Liver (tissue), 9 donors: ENCODE results near the gene SARDH. TPM values are rescaled to one million over a fixed set of nuclear protein-coding genes. Genes with fewer than 3 reads are reported as not detected.
A peak's percentile ranks its signal among the peaks of the same experiment; 100 is the strongest.

ENCODE experiments used
- DNase-seq: peaks from one replicate; pipeline ENCODE4 v3.0.0-alpha.2; 2017; ENCODE audit warnings: low spot score
- H3K27ac ChIP-seq, 2 donors: one replicate each; pipeline ENCODE4 v1.7.0; 2013; ENCODE audit warnings: inconsistent platforms in 2 of 2, low read length in 2 of 2, control low read depth in 1 of 2, low read depth in 1 of 2, mild to moderate bottlenecking in 1 of 2
- H3K27me3 ChIP-seq, 4 donors: one replicate each; pipeline versions ENCODE4 v1.6.1 to v1.7.0; 2013; ENCODE audit warnings: low read length in 3 of 4, inconsistent platforms in 1 of 4, mild to moderate bottlenecking in 1 of 4, moderate library complexity in 1 of 4; ENCODE audit not compliant: control insufficient read depth in 4 of 4, insufficient read depth in 4 of 4
- H3K36me3 ChIP-seq, 4 donors: one replicate each; pipeline versions ENCODE4 v1.6.1 to v1.7.0; 2013; ENCODE audit warnings: low read length in 3 of 4, mild to moderate bottlenecking in 3 of 4, low read depth in 1 of 4, moderate library complexity in 1 of 4; ENCODE audit not compliant: control insufficient read depth in 4 of 4, insufficient read depth in 3 of 4
- H3K4me1 ChIP-seq, 4 donors: one replicate each; pipeline versions ENCODE4 v1.6.1 to v1.7.0; 2013; ENCODE audit warnings: low read length in 3 of 4, mild to moderate bottlenecking in 3 of 4, moderate library complexity in 1 of 4; ENCODE audit not compliant: control insufficient read depth in 4 of 4, insufficient read depth in 4 of 4
- H3K4me3 ChIP-seq, 3 donors: one replicate each; pipeline versions ENCODE4 v1.6.1 to v1.7.0; 2013; ENCODE audit warnings: low read length in 3 of 3, control low read depth in 1 of 3, low read depth in 1 of 3, mild to moderate bottlenecking in 1 of 3
- H3K9ac ChIP-seq, 2 donors: one replicate each; pipeline ENCODE4 v1.7.0; 2013; ENCODE audit warnings: low read length in 2 of 2, mild to moderate bottlenecking in 2 of 2, moderate library complexity in 2 of 2, control low read depth in 1 of 2, low read depth in 1 of 2
- H3K9me3 ChIP-seq, 4 donors: one replicate each; pipeline versions ENCODE4 v1.6.1 to v1.7.0; 2013; ENCODE audit warnings: low read length in 3 of 4; ENCODE audit not compliant: control insufficient read depth in 4 of 4
- ATF3 ChIP-seq: IDR thresholded peaks from 2 replicates; pipeline ENCODE4 v1.6.1; 2016; ENCODE audit warnings: antibody characterized with exemption
- CTCF ChIP-seq: fragments of 150-350 bp; IDR thresholded peaks from 2 replicates; pipeline ENCODE4 v1.5.1; 2017; ENCODE audit warnings: improper control_type of control experiment, low read depth, low read length; ENCODE audit not compliant: missing input control
- EGR1 ChIP-seq, 2 donors: IDR thresholded peaks; 2 replicates each; pipeline ENCODE4 v1.6.1; 2016 to 2018; ENCODE audit warnings: antibody characterized with exemption in 2 of 2, low read depth in 2 of 2
- FOXA1 ChIP-seq: IDR thresholded peaks from 2 replicates; pipeline ENCODE4 v1.6.1; 2016; ENCODE audit warnings: antibody characterized with exemption
- FOXA2 ChIP-seq: IDR thresholded peaks from 2 replicates; pipeline ENCODE4 v1.6.1; 2016; ENCODE audit warnings: antibody characterized with exemption
- GABPA ChIP-seq, 2 donors: IDR thresholded peaks in 1 of 2; conservative IDR thresholded peaks in 1 of 2; 2 replicates each; pipeline ENCODE4 v1.6.1; 2016; ENCODE audit warnings: antibody characterized with exemption in 2 of 2, mild to moderate bottlenecking in 1 of 2, moderate library complexity in 1 of 2
- HNF4A ChIP-seq, 2 donors: conservative IDR thresholded peaks; 2 replicates each; pipeline ENCODE4 v1.6.1; 2016; ENCODE audit warnings: antibody characterized with exemption in 2 of 2, mild to moderate bottlenecking in 2 of 2
- HNF4G ChIP-seq: IDR thresholded peaks from 2 replicates; pipeline ENCODE4 v1.6.1; 2016; ENCODE audit warnings: antibody characterized with exemption
- MAX ChIP-seq: IDR thresholded peaks from 2 replicates; pipeline ENCODE4 v1.6.1; 2016; ENCODE audit warnings: antibody characterized with exemption
- NR2F2 ChIP-seq: IDR thresholded peaks from 2 replicates; pipeline ENCODE4 v1.6.1; 2016; ENCODE audit warnings: antibody characterized with exemption
- RAD21 ChIP-seq, 2 donors: IDR thresholded peaks; 2 replicates each; pipeline ENCODE4 v1.6.1; 2016; ENCODE audit warnings: antibody characterized with exemption in 2 of 2, mild to moderate bottlenecking in 2 of 2
- REST ChIP-seq: IDR thresholded peaks from 2 replicates; pipeline ENCODE4 v1.6.1; 2016; ENCODE audit warnings: antibody characterized with exemption, mild to moderate bottlenecking
- RXRA ChIP-seq, 2 donors: IDR thresholded peaks; 2 replicates each; pipeline ENCODE4 v1.6.1; 2017 to 2018; ENCODE audit warnings: antibody characterized with exemption in 2 of 2, mild to moderate bottlenecking in 1 of 2
- SP1 ChIP-seq: IDR thresholded peaks from 2 replicates; pipeline ENCODE4 v1.6.1; 2018; ENCODE audit warnings: antibody characterized with exemption, mild to moderate bottlenecking
- YY1 ChIP-seq: IDR thresholded peaks from 2 replicates; pipeline ENCODE4 v1.6.1; 2016; ENCODE audit warnings: antibody characterized with exemption, mild to moderate bottlenecking
- ZBTB33 ChIP-seq: IDR thresholded peaks from 2 replicates; pipeline ENCODE4 v1.6.1; 2016; ENCODE audit warnings: antibody characterized with exemption
- WGBS: extraction: QIAGEN DNeasy Blood & Tissue Kit; methylation state at CpG from one replicate; pipeline ENCODE4 v1.1.7; 2013; 5-methylcytosine and 5-hydroxymethylcytosine counted together
- polyA plus RNA-seq, 2 donors: library from polyadenylated mRNA; stranded (reverse) in 1 of 2; unstranded in 1 of 2; fragments of 200-250 nt in 1 of 2; fragments of >200 nt in 1 of 2; fragmentation: Nextera tagmentation in 1 of 2; extraction: Ambion mirVana in 1 of 2; gene quantifications; one replicate each; pipeline versions ENCODE4 v1.2.1 to v1.2.3, GENCODE V29; 2013 to 2015
- total RNA-seq, 2 donors: library from RNA; depleted of rRNA; stranded (reverse); fragments of >200 nt; gene quantifications; one replicate each; pipeline ENCODE4 v1.2.3, GENCODE V29; 2014
- donor health status: healthy.
- donor health status: healthy.
- donor health status: healthy.
- donor health status: healthy.
- donor health status: healthy.

SARDH gene
- total and polyA plus RNA-seq, 4 donors, result 53.7 to 291 (median 63.4) TPM

GRCh38 chr9:133634081-133634691 lies 104.0 kb downstream of the SARDH start:
- Histone ChIP-seq H3K9ac (no peak overlapping the region), H3K27ac (peak overlapping the region; percentile 29 to 46), H3K27me3 (no peaks in the 10 kb centered on the region), H3K4me3 (no peak overlapping the region), H3K9me3 (no peaks in the 10 kb centered on the region), H3K36me3 (no peaks in the 10 kb centered on the region), H3K4me1 (no peaks in the 10 kb centered on the region)
- WGBS, result 54% methylated on average over 24 of the region's 24 CpGs
- no peak for DNase-seq
- TF ChIP-seq FOXA2, result no peak
- no peak for TF ChIP-seq HNF4A (conservative IDR thresholded peaks at IDR 0.05)
- peak; percentile 74 for TF ChIP-seq NR2F2
- no peak for TF ChIP-seq RXRA (IDR thresholded peaks at IDR 0.05)

- TF ChIP-seq GABPA (IDR thresholded peaks at IDR 0.05 in 1 of 2, conservative IDR thresholded peaks at IDR 0.05 in 1 of 2) (no peak), NR2F2 (no peak), SP1 (no peak), RXRA (IDR thresholded peaks at IDR 0.05) (no peak), FOXA2 (no peak), HNF4G (no peak), CTCF (no peak), HNF4A (conservative IDR thresholded peaks at IDR 0.05) (no peak), YY1 (no peak), EGR1 (IDR thresholded peaks at IDR 0.05; ENCODE audit: low read depth in 2 of 2) (no peak), MAX (no peak), ZBTB33 (no peak), ATF3 (no peak), RAD21 (IDR thresholded peaks at IDR 0.05) (no peak), REST (no peak), FOXA1 (no peak)
- 69% methylated on average over 8 of the region's 8 CpGs for WGBS
Observed at GRCh38 chr9:133633681-133634080, 104.5 kb downstream of the SARDH start.

More at GRCh38 chr9:133633681-133634080, 104.5 kb downstream of the SARDH start:
- Histone ChIP-seq H3K4me1 (no peaks in the 10 kb centered on the region), H3K36me3 (no peaks in the 10 kb centered on the region), H3K4me3 (no peak overlapping the region), H3K27ac (peak overlapping the region in 1 of 2 donors; percentile 29), H3K27me3 (no peaks in the 10 kb centered on the region), H3K9me3 (no peaks in the 10 kb centered on the region), H3K9ac (no peak overlapping the region)
- no peak for DNase-seq
